GM19328 (cell line): Measurements from ENCODE around the gene RGMB.
"Not testable (repeated sequence)": the region's sequence is repeated elsewhere in the genome, so short reads cannot be mapped to it uniquely, and the experiment has no call there.

Experiments
- ATAC-seq: cut with Tn5 transposase; IDR thresholded peaks from one replicate; pipeline ENCODE4 v1.9.1; 2021; ENCODE audit warnings: mild to moderate bottlenecking, moderate library complexity; ENCODE audit not compliant: unreplicated experiment

Gene RGMB

GRCh38 chr5:98773464-98774191 lies at the start of gene RGMB:
Gene RGMB, plus strand, starts transcription at chr5:98773663. Its CDS starts 408 bp downstream, at chr5:98774071.
- ATAC-seq: peak; percentile 85

GRCh38 chr5:98726258-98726657 lies 47.2 kb upstream of the RGMB start:
- no peak for ATAC-seq

GRCh38 chr5:98727686-98728085 lies 45.8 kb upstream of the RGMB start:
- ATAC-seq: no peak

- ATAC-seq: no peak
These were observed 38.8 kb upstream of the RGMB start for GRCh38 chr5:98734646-98735045.

- no peak for ATAC-seq
These were observed 37.5 kb upstream of the RGMB start for GRCh38 chr5:98735806-98736507.

- no peak for ATAC-seq
These were observed 36.7 kb upstream of the RGMB start for GRCh38 chr5:98736753-98737152.

- ATAC-seq: not testable (repeated sequence)
These were observed 36.0 kb upstream of the RGMB start for GRCh38 chr5:98737441-98737840.

GRCh38 chr5:98738481-98739149 lies 34.8 kb upstream of the RGMB start:
- ATAC-seq: not testable (repeated sequence)

GRCh38 chr5:98741926-98742325 lies 31.5 kb upstream of the RGMB start:
- no peak for ATAC-seq

GRCh38 chr5:98742396-98743073 lies 30.9 kb upstream of the RGMB start:
- ATAC-seq: no peak

GRCh38 chr5:98748259-98748658 lies 25.2 kb upstream of the RGMB start:
- not testable (repeated sequence) for ATAC-seq

- ATAC-seq: no peak
These were observed 24.4 kb upstream of the RGMB start for GRCh38 chr5:98749046-98749445.

GRCh38 chr5:98750693-98751092 lies 22.8 kb upstream of the RGMB start:
- peak; percentile 77 for ATAC-seq

- ATAC-seq: not testable (repeated sequence)
These were observed 21.1 kb upstream of the RGMB start for GRCh38 chr5:98752331-98752730.

GRCh38 chr5:98752801-98753200 lies 20.7 kb upstream of the RGMB start:
- ATAC-seq: not testable (repeated sequence)

- ATAC-seq: no peak
These were observed 20.0 kb upstream of the RGMB start for GRCh38 chr5:98753507-98753906.

GRCh38 chr5:98755406-98755805 lies 18.1 kb upstream of the RGMB start:
- ATAC-seq: no peak

- no peak for ATAC-seq
These were observed 15.5 kb upstream of the RGMB start for GRCh38 chr5:98757978-98758377.

- ATAC-seq: no peak
These were observed 10.3 kb upstream of the RGMB start for GRCh38 chr5:98763001-98763630.

- ATAC-seq: no peak
These were observed 7.6 kb upstream of the RGMB start for GRCh38 chr5:98765815-98766214.

GRCh38 chr5:98767581-98767980 lies 5.9 kb upstream of the RGMB start:
- no peak for ATAC-seq
